HG03457 (cell line): ENCODE data around the gene HSP90B1.

ENCODE experiments used
- ATAC-seq: cut with Tn5 transposase; IDR thresholded peaks from one replicate; pipeline ENCODE4 v1.9.1; 2021; ENCODE audit warnings: moderate number of reproducible peaks; ENCODE audit not compliant: unreplicated experiment

HSP90B1 gene

GRCh38 chr12:103930034-103930786 is at the start of gene HSP90B1:
Gene HSP90B1, plus strand, starts transcription at chr12:103930410. Its CDS starts 106 bp downstream, at chr12:103930516.
- ATAC-seq, result peak; percentile 58

GRCh38 chr12:103881261-103881660 is 48.9 kb upstream of the HSP90B1 start:
- ATAC-seq, result no peak

- ATAC-seq, result no peak
Measured at GRCh38 chr12:103882861-103883596, 47.2 kb upstream of the HSP90B1 start.

- no peak for ATAC-seq
Measured at GRCh38 chr12:103883908-103884307, 46.3 kb upstream of the HSP90B1 start.

- ATAC-seq, result no peak
Measured at GRCh38 chr12:103884316-103884715, 45.9 kb upstream of the HSP90B1 start.

- ATAC-seq, result no peak
Measured at GRCh38 chr12:103886195-103886797, 43.9 kb upstream of the HSP90B1 start.

GRCh38 chr12:103887738-103888137 is 42.5 kb upstream of the HSP90B1 start:
- ATAC-seq, result no peak

GRCh38 chr12:103897316-103897715 is 32.9 kb upstream of the HSP90B1 start:
- no peak for ATAC-seq

- no peak for ATAC-seq
Measured at GRCh38 chr12:103901518-103902173, 28.6 kb upstream of the HSP90B1 start.

GRCh38 chr12:103903993-103904392 is 26.2 kb upstream of the HSP90B1 start:
- ATAC-seq, result no peak

- no peak for ATAC-seq
Measured at GRCh38 chr12:103905730-103906349, 24.4 kb upstream of the HSP90B1 start.

GRCh38 chr12:103908246-103908541 is 22.0 kb upstream of the HSP90B1 start:
- ATAC-seq, result no peak

- ATAC-seq, result no peak
Measured at GRCh38 chr12:103908877-103909276, 21.3 kb upstream of the HSP90B1 start.

- ATAC-seq, result no peak
Measured at GRCh38 chr12:103909811-103910210, 20.4 kb upstream of the HSP90B1 start.

- ATAC-seq, result no peak
Measured at GRCh38 chr12:103912069-103912468, 18.1 kb upstream of the HSP90B1 start.

- no peak for ATAC-seq
Measured at GRCh38 chr12:103913100-103913499, 17.1 kb upstream of the HSP90B1 start.

GRCh38 chr12:103915306-103915705 is 14.9 kb upstream of the HSP90B1 start:
- ATAC-seq, result no peak

- no peak for ATAC-seq
Measured at GRCh38 chr12:103917873-103918272, 12.3 kb upstream of the HSP90B1 start.

GRCh38 chr12:103924761-103925641 is 5.2 kb upstream of the HSP90B1 start:
- peak; percentile 37 for ATAC-seq

- ATAC-seq, result no peak
Measured at GRCh38 chr12:103928682-103929045, 1.5 kb upstream of the HSP90B1 start.
